ENCODE measurements around the gene HASPIN. TPM values are rescaled to one million over a fixed set of nuclear protein-coding genes. Genes with fewer than 3 reads are reported as not detected.

Gene HASPIN
- total and polyA plus RNA-seq, 9 of the 15 experiments (the other 6 are each of a cell fraction or from before 2014, with no cell fraction given), result 0.81 to 13.5 (median 9.9) TPM

DNA sequence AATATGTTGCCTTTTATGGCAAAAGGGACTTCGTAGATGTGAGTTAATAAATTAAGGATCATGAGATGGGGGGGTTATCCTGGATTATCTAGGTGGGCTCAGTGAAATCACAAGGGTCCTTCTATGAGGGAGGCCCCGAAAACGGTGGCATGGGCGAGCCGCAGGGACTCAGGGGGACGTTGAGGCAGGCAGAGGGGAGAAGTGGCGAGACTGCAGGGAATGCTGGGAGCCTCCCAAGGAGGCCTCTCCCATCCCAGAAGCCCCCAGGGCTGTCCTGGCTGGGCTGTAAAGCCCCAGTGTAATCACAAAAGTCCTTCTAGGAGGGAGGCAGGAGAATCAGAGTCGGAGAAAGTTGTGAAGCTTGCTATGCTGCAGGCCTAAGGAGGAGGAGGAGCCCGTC is 42.3 kb downstream of the HASPIN start (continued):
- TF ChIP-seq NR2C2 (CRISPR knock-in tag; IDR thresholded peaks at IDR 0.05), result no peak
- no peak for TF ChIP-seq NR2C2 (tag; IDR thresholded peaks at IDR 0.05)
- no peak for TF ChIP-seq FOS (IDR thresholded peaks at IDR 0.05; ENCODE audit: extremely low read depth, insufficient read length)

DNA sequence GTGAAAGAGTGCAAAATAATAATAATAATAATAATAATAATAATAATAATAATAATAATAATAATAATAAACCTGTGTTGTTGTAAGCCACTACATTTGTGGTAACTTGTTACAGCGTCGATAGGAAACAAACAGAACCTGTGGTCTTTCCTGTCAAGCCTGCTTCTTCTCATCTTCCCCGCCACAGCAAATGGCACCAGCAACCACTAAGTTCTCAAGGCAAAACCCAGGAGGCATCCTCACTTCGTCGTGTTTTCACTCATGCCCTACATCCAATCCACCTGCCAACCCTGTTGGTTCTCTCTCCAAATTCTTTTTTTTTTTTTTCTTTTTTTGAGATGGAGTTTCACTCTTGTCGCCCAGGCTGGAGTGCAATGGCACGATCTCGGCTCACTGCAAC is 43.1 kb downstream of the HASPIN start:
- WGBS (ENCODE audit: insufficient coverage, low coverage, missing lambda C conversion rate), result 75% methylated on average over 5 of the region's 8 CpGs
- Histone ChIP-seq H3K4me3 (no peak overlapping the region), H3K9me1 (ENCODE audit: control insufficient read depth, insufficient read depth, low read length) (no peaks in the 10 kb centered on the region), H2AFZ (ENCODE audit: low read depth, low read length) (no peak overlapping the region), H3K27ac (ENCODE audit: extremely low read depth, low read depth, low read length) (no peak overlapping the region), H3K4me2 (ENCODE audit: insufficient read depth, low read length) (no peak overlapping the region), H3K79me2 (ENCODE audit: control insufficient read depth, insufficient read depth, low read length) (no peaks in the 10 kb centered on the region), H3K9ac (ENCODE audit: insufficient read depth in 1 of 2, low read depth in 2 of 2, low read length in 2 of 2) (no peak overlapping the region), H3K36me3 (ENCODE audit: control insufficient read depth, insufficient read depth, low read length) (no peaks in the 10 kb centered on the region), H4K20me1 (replicated peaks; ENCODE audit: control insufficient read depth, insufficient read depth, low read length) (no peaks in the 10 kb centered on the region), H3K4me1 (replicated peaks in 1 of 2; ENCODE audit: control insufficient read depth in 2 of 2, insufficient read depth in 2 of 2, low read length in 2 of 2) (peaks cover 7% of the 10 kb centered on the region in 2 experiments; a peak in 3 of 5 replicates), H3K27me3 (ENCODE audit: control insufficient read depth in 2 of 2, insufficient read depth in 2 of 2, low read length in 2 of 2) (no peaks in the 10 kb centered on the region), H3K9me3 (replicated peaks; ENCODE audit: control insufficient read depth, insufficient read depth, low read depth, low read length) (no peaks in the 10 kb centered on the region)
- FAIRE-seq (no peak), DNase-seq (ENCODE audit: extremely low read depth in 1 of 4, low spot score in 3 of 4) (no peak), ATAC-seq (no peak)
- intact Hi-C loops (cut with micrococcal nuclease) (no loop called here), in situ Hi-C loops (cut with MboI) (no loop called here)
- ChIA-PET CTCF (ENCODE audit: low intra/inter-chr PET ratio) (no interaction called here), POLR2A (interaction anchor here (1.1 kb wide), 1 partner anchor 9 kb away, joined by 3 read pairs; no protein-coding TSS in a partner anchor)
- no peak for TF ChIP-seq ZNF212 (CRISPR knock-in tag; IDR thresholded peaks at IDR 0.05)
- TF ChIP-seq, protein P1, sequence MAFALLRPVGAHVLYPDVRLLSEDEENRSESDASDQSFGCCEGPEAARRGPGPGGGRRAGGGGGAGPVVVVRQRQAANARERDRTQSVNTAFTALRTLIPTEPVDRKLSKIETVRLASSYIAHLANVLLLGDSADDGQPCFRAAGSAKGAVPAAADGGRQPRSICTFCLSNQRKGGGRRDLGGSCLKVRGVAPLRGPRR (CRISPR knock-in tag; IDR thresholded peaks at IDR 0.05), result no peak
- no peak for TF ChIP-seq ZNF133 (CRISPR knock-in tag; IDR thresholded peaks at IDR 0.05)
- TF ChIP-seq, protein P2, sequence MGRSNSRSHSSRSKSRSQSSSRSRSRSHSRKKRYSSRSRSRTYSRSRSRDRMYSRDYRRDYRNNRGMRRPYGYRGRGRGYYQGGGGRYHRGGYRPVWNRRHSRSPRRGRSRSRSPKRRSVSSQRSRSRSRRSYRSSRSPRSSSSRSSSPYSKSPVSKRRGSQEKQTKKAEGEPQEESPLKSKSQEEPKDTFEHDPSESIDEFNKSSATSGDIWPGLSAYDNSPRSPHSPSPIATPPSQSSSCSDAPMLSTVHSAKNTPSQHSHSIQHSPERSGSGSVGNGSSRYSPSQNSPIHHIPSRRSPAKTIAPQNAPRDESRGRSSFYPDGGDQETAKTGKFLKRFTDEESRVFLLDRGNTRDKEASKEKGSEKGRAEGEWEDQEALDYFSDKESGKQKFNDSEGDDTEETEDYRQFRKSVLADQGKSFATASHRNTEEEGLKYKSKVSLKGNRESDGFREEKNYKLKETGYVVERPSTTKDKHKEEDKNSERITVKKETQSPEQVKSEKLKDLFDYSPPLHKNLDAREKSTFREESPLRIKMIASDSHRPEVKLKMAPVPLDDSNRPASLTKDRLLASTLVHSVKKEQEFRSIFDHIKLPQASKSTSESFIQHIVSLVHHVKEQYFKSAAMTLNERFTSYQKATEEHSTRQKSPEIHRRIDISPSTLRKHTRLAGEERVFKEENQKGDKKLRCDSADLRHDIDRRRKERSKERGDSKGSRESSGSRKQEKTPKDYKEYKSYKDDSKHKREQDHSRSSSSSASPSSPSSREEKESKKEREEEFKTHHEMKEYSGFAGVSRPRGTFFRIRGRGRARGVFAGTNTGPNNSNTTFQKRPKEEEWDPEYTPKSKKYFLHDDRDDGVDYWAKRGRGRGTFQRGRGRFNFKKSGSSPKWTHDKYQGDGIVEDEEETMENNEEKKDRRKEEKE (IDR thresholded peaks at IDR 0.05; ENCODE audit: borderline replicate concordance in 1 of 2, control insufficient read depth in 1 of 2, low read depth in 2 of 2, low read length in 1 of 2), result no peak
- TF ChIP-seq MTA2 (IDR thresholded peaks at IDR 0.05; ENCODE audit: low read depth), result no peak
- TF ChIP-seq, protein P3, sequence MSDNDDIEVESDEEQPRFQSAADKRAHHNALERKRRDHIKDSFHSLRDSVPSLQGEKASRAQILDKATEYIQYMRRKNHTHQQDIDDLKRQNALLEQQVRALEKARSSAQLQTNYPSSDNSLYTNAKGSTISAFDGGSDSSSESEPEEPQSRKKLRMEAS (CRISPR knock-in tag; IDR thresholded peaks at IDR 0.05), result no peak
- TF ChIP-seq FOXJ2 (tag; IDR thresholded peaks at IDR 0.05), result no peak
- TF ChIP-seq, protein P4, sequence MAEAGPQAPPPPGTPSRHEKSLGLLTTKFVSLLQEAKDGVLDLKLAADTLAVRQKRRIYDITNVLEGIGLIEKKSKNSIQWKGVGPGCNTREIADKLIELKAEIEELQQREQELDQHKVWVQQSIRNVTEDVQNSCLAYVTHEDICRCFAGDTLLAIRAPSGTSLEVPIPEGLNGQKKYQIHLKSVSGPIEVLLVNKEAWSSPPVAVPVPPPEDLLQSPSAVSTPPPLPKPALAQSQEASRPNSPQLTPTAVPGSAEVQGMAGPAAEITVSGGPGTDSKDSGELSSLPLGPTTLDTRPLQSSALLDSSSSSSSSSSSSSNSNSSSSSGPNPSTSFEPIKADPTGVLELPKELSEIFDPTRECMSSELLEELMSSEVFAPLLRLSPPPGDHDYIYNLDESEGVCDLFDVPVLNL (CRISPR knock-in tag; IDR thresholded peaks at IDR 0.05; ENCODE audit: low read depth), result no peak
- TF ChIP-seq, protein P5, sequence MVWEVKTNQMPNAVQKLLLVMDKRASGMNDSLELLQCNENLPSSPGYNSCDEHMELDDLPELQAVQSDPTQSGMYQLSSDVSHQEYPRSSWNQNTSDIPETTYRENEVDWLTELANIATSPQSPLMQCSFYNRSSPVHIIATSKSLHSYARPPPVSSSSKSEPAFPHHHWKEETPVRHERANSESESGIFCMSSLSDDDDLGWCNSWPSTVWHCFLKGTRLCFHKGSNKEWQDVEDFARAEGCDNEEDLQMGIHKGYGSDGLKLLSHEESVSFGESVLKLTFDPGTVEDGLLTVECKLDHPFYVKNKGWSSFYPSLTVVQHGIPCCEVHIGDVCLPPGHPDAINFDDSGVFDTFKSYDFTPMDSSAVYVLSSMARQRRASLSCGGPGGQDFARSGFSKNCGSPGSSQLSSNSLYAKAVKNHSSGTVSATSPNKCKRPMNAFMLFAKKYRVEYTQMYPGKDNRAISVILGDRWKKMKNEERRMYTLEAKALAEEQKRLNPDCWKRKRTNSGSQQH (CRISPR knock-in tag; IDR thresholded peaks at IDR 0.05), result no peak
- no peak for TF ChIP-seq SMAD4 (CRISPR knock-in tag; conservative IDR thresholded peaks at IDR 0.05)
- TF ChIP-seq MIER1 (IDR thresholded peaks at IDR 0.05; ENCODE audit: low read depth), result no peak
- TF ChIP-seq ZNF551 (CRISPR knock-in tag; IDR thresholded peaks at IDR 0.05), result no peak
- TF ChIP-seq POLR3A (IDR thresholded peaks at IDR 0.05; ENCODE audit: borderline replicate concordance, extremely low read depth, insufficient read depth, insufficient read length), result no peak
- no TSS peak for BruUV-seq (replicated peaks)
